Thyroid gland (tissue), 4 donors: ENCODE measurements around the gene KIAA1614. TPM values are rescaled to one million over a fixed set of nuclear protein-coding genes. Genes with fewer than 3 reads are reported as not detected.

Source experiments
- DNase-seq, 2 donors: peaks; one replicate each; pipeline ENCODE4 v3.0.0-alpha.2; 2019
- H3K27ac ChIP-seq, 3 donors: fragments of 200-600 bp; sonication (generic); 1 replicate in 2 of 3; 2 replicates in 1 of 3; pipeline ENCODE4 v1.5.1; 2016 to 2019; ENCODE audit warnings: mild to moderate bottlenecking in 1 of 3, moderate library complexity in 1 of 3
- H3K27me3 ChIP-seq: fragments of 200-600 bp; sonication (generic); one replicate; pipeline ENCODE4 v1.5.1; 2019
- H3K36me3 ChIP-seq, 2 donors: fragments of 200-600 bp; sonication (generic); one replicate each; pipeline ENCODE4 v1.5.1; 2016 to 2019
- H3K4me1 ChIP-seq, 2 donors: fragments of 200-600 bp; sonication (generic); one replicate each; pipeline ENCODE4 v1.5.1; 2017 to 2019
- H3K4me3 ChIP-seq, 3 donors: fragments of 200-600 bp; sonication (generic); replicated peaks in 1 of 3; 1 replicate in 2 of 3; 2 replicates in 1 of 3; pipeline ENCODE4 v1.5.1; 2016; ENCODE audit warnings: mild to moderate bottlenecking in 1 of 3
- H3K9me3 ChIP-seq: fragments of 200-600 bp; sonication (generic); one replicate; pipeline ENCODE4 v1.5.1; 2017
- CTCF ChIP-seq, 6 experiments: fragments of 200-600 bp in 3 of 6; fragments of 450-650 bp in 3 of 6; sonication (generic) in 3 of 6; IDR thresholded peaks; one replicate each; pipeline ENCODE4 v1.5.1; 2016 to 2019; ENCODE audit warnings: antibody characterized with exemption in 6 of 6, mild to moderate bottlenecking in 2 of 6, inconsistent platforms in 1 of 6, moderate library complexity in 1 of 6
- POLR2A ChIP-seq, 2 donors: fragments of 450-650 bp; IDR thresholded peaks; one replicate each; pipeline ENCODE4 v1.6.1; 2017; ENCODE audit warnings: antibody characterized with exemption in 2 of 2, mild to moderate bottlenecking in 2 of 2, moderate library complexity in 1 of 2
- WGBS, 2 donors: methylation state at CpG; one replicate each; pipeline ENCODE4 v1.1.5; 2017; 5-methylcytosine and 5-hydroxymethylcytosine counted together
- intact Hi-C: fragments of 100-400 bp; cut with DNase I; formaldehyde crosslinking; loops from one replicate; pipeline ENCODE4 v1.15.1; 2023
- total RNA-seq, 4 donors: library from RNA; depleted of rRNA; stranded (reverse); fragments of >200 nt; gene quantifications; one replicate each; pipeline ENCODE4 v1.2.3, GENCODE V29; 2016

The KIAA1614 gene
- total RNA-seq, 4 donors from 2014 or later: 8.7 to 16.7 (median 12.5) TPM

DNA sequence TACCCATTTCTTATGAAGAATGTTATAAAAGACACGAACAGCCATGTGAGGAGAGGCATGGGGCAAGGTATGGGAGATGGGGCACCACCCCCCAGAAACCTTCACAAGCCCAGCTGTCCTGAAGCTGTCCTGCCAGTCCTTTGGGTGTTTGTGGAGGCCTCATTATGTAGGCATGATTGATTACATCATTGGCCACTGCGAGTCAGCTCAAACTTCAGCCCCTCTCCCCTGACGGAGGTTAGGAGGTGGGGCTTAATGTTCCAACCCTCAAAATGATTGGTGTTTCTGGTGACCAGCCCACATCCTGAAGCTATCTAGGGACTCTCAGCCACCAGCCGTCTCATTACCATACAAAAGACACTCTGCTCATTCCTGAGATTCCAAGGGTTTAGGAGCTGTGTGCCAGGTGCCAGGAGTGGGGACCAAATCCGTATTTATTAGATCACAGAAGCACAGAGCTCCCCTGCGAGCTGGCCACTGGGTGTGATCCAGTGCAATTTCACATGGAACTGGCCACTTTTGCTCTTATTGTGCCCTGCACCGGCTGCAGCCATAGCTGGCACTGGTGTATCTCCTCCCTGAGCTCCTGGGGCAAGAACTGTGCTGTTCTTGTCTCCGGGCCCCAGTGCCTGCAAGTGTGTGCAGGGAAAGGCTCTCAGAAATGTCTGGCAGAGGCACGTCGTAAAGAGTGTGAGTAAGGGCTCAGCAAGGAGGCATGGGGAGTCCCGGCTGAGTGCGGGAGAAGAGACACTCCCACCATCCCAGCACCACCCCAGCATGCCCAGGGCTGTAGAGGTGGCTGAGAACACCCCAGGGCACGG is 10.5 kb downstream of the KIAA1614 start:
- TF ChIP-seq POLR2A (IDR thresholded peaks at IDR 0.05): peak in 1 of 2 donors; percentile 80
- TF ChIP-seq CTCF (IDR thresholded peaks at IDR 0.05): no peak
- Histone ChIP-seq H3K9me3 (no peaks in the 10 kb centered on the region), H3K4me3 (no peak overlapping the region), H3K27ac (peak overlapping the region; percentile 94 to 99 (median 96)), H3K27me3 (no peaks in the 10 kb centered on the region), H3K4me1 (peaks cover 57 to 63% of the 10 kb centered on the region in 2 donors), H3K36me3 (no peaks in the 10 kb centered on the region)
- 28 to 43% methylated on average over 13 of the region's 13 CpGs for WGBS, 2 donors
- intact Hi-C loops: no loop called here
- peak; percentile 90 for DNase-seq

DNA sequence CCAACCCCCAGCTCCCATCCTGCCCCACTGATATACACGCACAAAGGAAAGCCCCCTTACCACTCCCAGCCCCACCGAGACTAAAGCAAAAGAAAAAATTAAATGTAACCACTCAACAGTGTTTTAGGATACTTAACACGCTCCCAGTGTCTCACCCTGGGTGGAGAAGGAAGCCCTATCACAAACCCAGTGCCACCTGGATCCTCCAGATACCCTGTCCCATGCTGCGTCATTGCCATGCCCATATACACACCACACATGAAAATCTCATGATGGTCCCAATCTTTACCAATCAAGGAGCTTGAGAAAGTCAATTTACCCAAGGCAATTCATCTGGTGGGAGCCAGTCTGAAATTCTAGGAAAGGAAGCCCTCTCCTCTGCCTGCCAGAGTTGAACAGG is 11.2 kb downstream of the KIAA1614 start:
- H3K4me3 ChIP-seq: no peak overlapping the region
- no peak for DNase-seq
- TF ChIP-seq CTCF (IDR thresholded peaks at IDR 0.05) (no peak), POLR2A (IDR thresholded peaks at IDR 0.05) (no peak)
- no peaks in the 10 kb centered on the region for H3K27me3 ChIP-seq
- WGBS, 2 donors: 62 to 74% methylated on average over 4 of the region's 4 CpGs
- H3K4me1 ChIP-seq: peaks cover 63 to 69% of the 10 kb centered on the region in 2 donors
- no peaks in the 10 kb centered on the region for H3K36me3 ChIP-seq
- no peaks in the 10 kb centered on the region for H3K9me3 ChIP-seq
- peak overlapping the region; percentile 89 to 99 (median 94) for H3K27ac ChIP-seq
- intact Hi-C loops: no loop called here

GRCh38 chr1:180924939-180925338 is 12.2 kb downstream of the KIAA1614 start:
- TF ChIP-seq CTCF (IDR thresholded peaks at IDR 0.05) (no peak), POLR2A (IDR thresholded peaks at IDR 0.05) (no peak)

GRCh38 chr1:180925471-180926051 is 12.9 kb downstream of the KIAA1614 start:
- Histone ChIP-seq H3K4me1 (peaks cover 71 to 79% of the 10 kb centered on the region in 2 donors), H3K36me3 (no peaks in the 10 kb centered on the region), H3K9me3 (no peaks in the 10 kb centered on the region), H3K4me3 (no peak overlapping the region), H3K27ac (peak overlapping the region; percentile 89 to 99 (median 94)), H3K27me3 (no peaks in the 10 kb centered on the region)
- peak; percentile 77 to 86 for DNase-seq
- intact Hi-C loops: no loop called here
- TF ChIP-seq POLR2A (IDR thresholded peaks at IDR 0.05) (no peak), CTCF (IDR thresholded peaks at IDR 0.05) (no peak)
- WGBS, 2 donors: 18 to 32% methylated on average over 5 to 7 of the region's 7 CpGs

More at GRCh38 chr1:180924939-180925338, 12.2 kb downstream of the KIAA1614 start:
- H3K4me1 ChIP-seq: peaks cover 71 to 79% of the 10 kb centered on the region in 2 donors
- WGBS, 2 donors: 58 to 81% methylated on average over 1 to 2 of the region's 2 CpGs
- intact Hi-C loops: no loop called here
- H3K36me3 ChIP-seq: no peaks in the 10 kb centered on the region
- H3K27ac ChIP-seq: peak overlapping the region; percentile 89 to 99 (median 94)
- no peak overlapping the region for H3K4me3 ChIP-seq
- no peaks in the 10 kb centered on the region for H3K27me3 ChIP-seq
- DNase-seq: peak in 1 of 2 donors; percentile 27
- H3K9me3 ChIP-seq: no peaks in the 10 kb centered on the region
